ENCODE results near the gene HDAC1. TPM values are rescaled to one million over a fixed set of nuclear protein-coding genes. Genes with fewer than 3 reads are reported as not detected.
A peak's percentile ranks its signal among the peaks of the same experiment; 100 is the strongest.
"Not testable (repeated sequence)": the region's sequence is repeated elsewhere in the genome, so short reads cannot be mapped to it uniquely, and the experiment has no call there.

The HDAC1 gene
- total and polyA plus RNA-seq, 11 donors, result 20.0 to 46.6 (median 29.3) TPM

GRCh38 chr1:32275424-32275823 lies 16.5 kb upstream of the HDAC1 start:
- Histone ChIP-seq H3K4me3 (peak overlapping the region in 5 of 12 donors; percentile 10 to 36 (median 10)), H3K4me1 (peaks cover 0 to 6% (median 0%) of the 10 kb centered on the region in 12 donors), H3K27me3 (peaks cover 5 to 39% (median 21%) of the 10 kb centered on the region in 9 donors), H3K27ac (no peak overlapping the region), H3K9me3 (no peaks in the 10 kb centered on the region), H3K36me3 (peaks cover 0 to 5% (median 0%) of the 10 kb centered on the region in 9 donors)
- intact Hi-C loops (cut with DNase I), result no loop called here
- ATAC-seq (peak in 2 of 4 donors; percentile 20 to 40), DNase-seq (peak in 1 of 5 donors; percentile 65)
- 12 to 33% (median 20%) methylated on average over 5 to 41 of the region's 41 CpGs for WGBS, 4 donors
- TF ChIP-seq CTCF (IDR thresholded peaks at IDR 0.05) (no peak), POLR2A (IDR thresholded peaks at IDR 0.05) (no peak)

GRCh38 chr1:32276032-32276782 lies 15.7 kb upstream of the HDAC1 start:
- H3K36me3 ChIP-seq, result peaks cover 0 to 5% (median 0%) of the 10 kb centered on the region in 9 donors
- H3K9me3 ChIP-seq, result no peaks in the 10 kb centered on the region
- intact Hi-C loops (cut with DNase I), result no loop called here
- ATAC-seq, result peak in 1 of 4 donors; percentile 21
- no peak overlapping the region for H3K27ac ChIP-seq
- no peak overlapping the region for H3K4me3 ChIP-seq
- no peak for TF ChIP-seq CTCF (IDR thresholded peaks at IDR 0.05)
- no peak for TF ChIP-seq POLR2A (IDR thresholded peaks at IDR 0.05)
- H3K27me3 ChIP-seq, result peaks cover 5 to 39% (median 21%) of the 10 kb centered on the region in 9 donors
- DNase-seq, result no peak
- H3K4me1 ChIP-seq, result peaks cover 0 to 6% (median 0%) of the 10 kb centered on the region in 12 donors
- 70 to 76% (median 72%) methylated on average over 28 to 30 of the region's 30 CpGs for WGBS, 4 donors

GRCh38 chr1:32284777-32285176 lies 7.1 kb upstream of the HDAC1 start:
- DNase-seq; H3K27me3 ChIP-seq; H3K4me1 ChIP-seq; H3K27ac ChIP-seq; H3K4me3 ChIP-seq; H3K36me3 ChIP-seq; H3K9me3 ChIP-seq; ATAC-seq; intact Hi-C loops (cut with DNase I): not testable (repeated sequence)
- WGBS, 4 donors, result 90 to 94% (median 93%) methylated on average over 8 of the region's 8 CpGs

GRCh38 chr1:32285658-32286057 lies 6.2 kb upstream of the HDAC1 start:
- ATAC-seq, result no peak
- no peak overlapping the region for H3K4me3 ChIP-seq
- H3K27ac ChIP-seq, result no peak overlapping the region
- no peak for DNase-seq
- no peaks in the 10 kb centered on the region for H3K27me3 ChIP-seq
- 92 to 100% (median 95%) methylated on average over 2 to 3 of the region's 3 CpGs for WGBS, 4 donors
- H3K4me1 ChIP-seq, result peaks cover 0 to 2% (median 0%) of the 10 kb centered on the region in 12 donors
- TF ChIP-seq CTCF (IDR thresholded peaks at IDR 0.05) (no peak), POLR2A (IDR thresholded peaks at IDR 0.05) (no peak)
- H3K36me3 ChIP-seq, result no peaks in the 10 kb centered on the region
- intact Hi-C loops (cut with DNase I), result no loop called here
- no peaks in the 10 kb centered on the region for H3K9me3 ChIP-seq

All from heart left ventricle (tissue), 16 donors.